HG03378 (cell line): ENCODE measurements around the gene SH3YL1.

Source experiments
- ATAC-seq: cut with Tn5 transposase; IDR thresholded peaks from one replicate; pipeline ENCODE4 v1.9.1; 2021; ENCODE audit warnings: mild to moderate bottlenecking, moderate library complexity; ENCODE audit not compliant: unreplicated experiment

Gene SH3YL1

DNA sequence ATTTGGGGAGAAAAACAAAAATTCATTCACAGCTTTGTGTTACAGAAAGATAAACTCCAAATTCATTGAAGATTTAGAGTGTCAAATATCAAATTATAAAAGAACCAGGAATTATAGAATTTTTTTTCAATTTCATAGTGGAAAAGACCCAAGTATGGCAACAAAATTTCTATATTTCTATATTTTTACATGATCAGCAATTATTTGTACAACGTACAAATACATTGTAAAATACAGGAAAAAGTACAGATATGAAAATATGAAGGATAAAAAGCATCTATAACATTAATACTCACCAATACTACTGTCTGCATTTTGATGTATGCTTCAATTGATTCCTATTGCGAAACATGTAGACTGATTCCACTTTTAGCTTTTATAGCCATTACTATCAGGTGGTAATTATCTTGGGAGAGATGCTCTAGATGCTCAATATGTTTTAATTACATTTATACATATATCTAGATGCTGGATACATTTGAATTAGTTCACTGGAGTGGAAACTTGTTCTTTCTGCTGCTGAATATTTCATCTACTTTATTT lies 4.0 kb downstream of the SH3YL1 start:
- ATAC-seq: no peak

DNA sequence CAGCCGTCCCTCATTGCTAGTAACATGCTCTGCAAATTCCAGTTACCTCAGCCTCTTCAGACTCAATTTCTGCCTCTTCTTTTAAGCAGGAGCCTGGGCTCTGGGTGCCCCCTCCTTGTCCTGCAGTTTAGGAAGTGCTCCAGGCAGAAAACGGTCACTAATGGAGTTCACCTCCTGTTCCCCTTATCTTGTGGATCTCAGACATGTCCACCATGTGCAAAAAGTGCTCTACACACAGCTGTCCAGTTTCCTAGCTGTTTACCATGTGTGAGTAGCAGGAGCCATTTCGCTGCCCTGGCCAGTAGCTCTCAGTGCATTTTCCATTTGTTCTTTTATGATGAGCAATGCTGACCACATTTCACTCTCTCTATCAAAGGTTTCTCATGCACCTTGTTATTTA lies 4.9 kb downstream of the SH3YL1 start:
- no peak for ATAC-seq

DNA sequence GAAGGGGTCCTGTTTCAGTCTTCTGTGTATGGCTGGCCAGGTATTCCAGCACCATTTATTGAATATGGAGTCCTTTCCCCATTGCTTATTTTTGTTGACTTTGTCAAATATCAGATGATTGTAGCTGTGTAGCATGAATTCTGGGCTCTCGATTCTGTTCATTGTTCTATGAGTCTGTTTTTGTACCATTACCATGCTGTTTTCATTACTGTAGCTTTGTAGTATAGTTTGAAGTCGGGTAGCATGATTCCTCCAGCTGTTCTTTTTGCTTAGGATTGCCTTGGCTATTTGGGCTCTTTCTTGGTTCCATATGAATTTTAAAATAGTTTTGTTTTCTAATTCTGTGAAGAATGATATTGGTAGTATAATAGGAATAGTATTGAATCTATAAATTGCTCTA lies 6.0 kb downstream of the SH3YL1 start:
- ATAC-seq: no peak

DNA sequence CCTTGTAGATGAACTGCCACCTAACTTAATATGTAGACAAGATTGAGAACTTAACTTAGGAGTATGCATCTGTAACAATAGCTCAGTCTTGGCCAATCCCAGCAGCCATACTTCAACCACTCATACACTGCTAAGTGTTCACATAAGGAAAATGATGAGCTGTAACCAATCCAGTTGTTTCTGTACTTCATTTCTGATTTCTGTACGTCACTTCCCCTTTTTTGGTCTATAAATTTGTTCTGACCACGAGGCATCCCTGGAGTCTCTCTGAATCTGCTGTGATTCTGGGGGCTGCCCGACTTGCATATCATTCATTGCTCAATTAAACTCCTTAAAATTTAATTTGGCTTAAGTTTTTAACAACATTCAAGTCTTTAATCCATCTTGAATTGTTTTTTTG lies 6.4 kb downstream of the SH3YL1 start:
- no peak for ATAC-seq

DNA sequence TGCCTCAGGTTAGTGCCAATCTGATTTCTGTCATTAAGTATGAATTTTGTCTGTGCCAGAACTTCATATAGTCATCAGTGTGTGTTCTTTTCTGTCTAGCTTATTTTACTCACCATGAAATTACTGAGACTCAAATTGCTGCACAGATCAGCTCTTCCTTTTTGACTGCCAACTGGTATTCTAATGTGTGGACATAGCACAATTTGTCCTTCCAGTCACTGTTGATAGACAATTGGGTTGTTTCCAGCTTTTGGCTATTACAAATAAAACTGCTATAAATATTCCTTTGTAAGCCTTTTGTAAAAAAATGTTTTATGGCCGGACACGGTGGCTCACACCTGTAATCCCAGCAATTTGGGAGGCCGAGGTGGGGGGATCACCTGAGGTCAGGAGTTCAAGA lies 7.7 kb downstream of the SH3YL1 start:
- ATAC-seq: no peak

DNA sequence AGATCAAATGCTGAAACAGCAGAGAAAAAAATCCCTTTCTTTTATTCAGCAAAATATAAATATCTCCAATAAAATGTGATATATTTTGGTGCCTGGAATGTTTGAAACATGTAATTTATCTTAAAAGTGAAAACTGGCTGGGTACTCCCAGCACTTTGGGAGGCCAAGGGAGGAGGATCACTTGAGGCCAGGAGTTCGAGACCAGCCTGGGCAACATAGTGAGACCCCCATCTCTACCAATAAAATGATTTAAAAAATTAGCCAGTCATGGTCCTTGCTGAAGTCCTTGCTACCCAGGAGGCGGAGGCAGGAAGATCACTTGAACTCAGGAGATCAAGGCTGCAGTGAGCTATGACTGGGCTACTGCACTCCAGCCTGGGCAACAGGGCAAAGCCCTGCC lies 8.6 kb downstream of the SH3YL1 start:
- ATAC-seq: no peak

DNA sequence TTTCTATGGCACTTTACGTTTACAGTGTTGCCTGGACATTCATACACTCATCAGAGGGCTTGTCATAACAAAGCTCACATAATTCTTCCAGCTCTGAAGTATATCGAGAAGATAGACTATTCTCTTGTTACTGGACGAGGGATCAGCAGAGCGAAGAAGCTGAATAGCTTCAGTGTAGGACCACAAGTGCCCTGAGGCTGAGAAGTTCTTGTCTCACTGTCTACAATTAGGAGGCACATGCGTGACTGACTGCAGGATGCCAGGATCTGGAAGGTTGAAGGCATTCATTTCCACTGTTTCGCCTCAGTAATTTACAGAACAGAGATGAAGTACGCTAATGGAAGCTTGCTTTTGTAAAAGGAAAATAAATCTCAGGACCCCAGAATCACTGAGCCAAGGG lies 9.6 kb downstream of the SH3YL1 start:
- no peak for ATAC-seq

DNA sequence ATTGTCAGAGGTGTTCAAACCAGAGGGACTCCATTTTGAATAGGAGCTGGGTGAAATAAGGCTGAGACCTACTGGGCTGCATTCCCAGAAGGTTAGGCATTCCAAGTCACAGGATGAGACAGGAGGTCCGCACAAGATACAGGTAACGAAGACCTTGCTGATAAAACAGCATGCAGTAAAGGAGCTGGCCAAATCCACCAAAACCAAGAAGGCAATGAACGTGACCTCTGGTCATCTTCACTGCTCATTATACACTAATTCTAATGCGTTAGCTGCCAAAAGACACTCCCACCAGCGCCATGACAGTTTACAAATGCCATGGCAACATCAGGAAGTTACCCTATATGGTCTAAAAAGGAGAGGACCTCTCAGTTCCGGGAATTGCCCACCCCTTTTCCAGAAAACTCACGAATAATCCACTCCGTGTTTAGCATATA lies 10.6 kb downstream of the SH3YL1 start:
- no peak for ATAC-seq

DNA sequence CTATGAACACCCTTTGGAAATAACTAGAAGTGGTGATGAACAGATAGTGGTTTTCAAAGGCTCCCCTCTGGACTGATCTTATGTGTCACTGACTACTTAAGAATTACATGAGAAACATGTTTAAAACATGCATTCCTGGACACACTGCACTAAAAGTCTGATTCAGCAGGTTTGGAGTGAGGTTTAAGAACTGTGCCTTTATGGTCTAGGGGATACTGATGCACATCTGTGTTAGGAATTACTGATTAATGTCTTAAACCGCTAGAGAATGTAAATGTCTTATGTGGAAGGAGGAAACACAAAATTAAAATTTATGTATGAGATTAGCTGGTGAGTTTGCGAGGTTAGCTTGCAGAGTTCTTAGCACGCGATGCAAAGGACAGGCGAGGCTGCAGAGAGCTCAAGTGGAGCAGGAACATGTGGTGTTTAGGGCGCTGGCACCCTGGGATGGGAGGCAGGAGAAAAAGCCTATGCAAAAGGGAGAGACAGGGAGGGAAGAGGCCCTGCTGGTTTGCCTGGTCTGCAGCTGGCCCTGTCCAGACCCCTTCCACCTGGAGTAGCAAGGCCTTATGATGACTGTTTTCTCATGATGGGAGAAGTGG lies 11.7 kb downstream of the SH3YL1 start:
- no peak for ATAC-seq

DNA sequence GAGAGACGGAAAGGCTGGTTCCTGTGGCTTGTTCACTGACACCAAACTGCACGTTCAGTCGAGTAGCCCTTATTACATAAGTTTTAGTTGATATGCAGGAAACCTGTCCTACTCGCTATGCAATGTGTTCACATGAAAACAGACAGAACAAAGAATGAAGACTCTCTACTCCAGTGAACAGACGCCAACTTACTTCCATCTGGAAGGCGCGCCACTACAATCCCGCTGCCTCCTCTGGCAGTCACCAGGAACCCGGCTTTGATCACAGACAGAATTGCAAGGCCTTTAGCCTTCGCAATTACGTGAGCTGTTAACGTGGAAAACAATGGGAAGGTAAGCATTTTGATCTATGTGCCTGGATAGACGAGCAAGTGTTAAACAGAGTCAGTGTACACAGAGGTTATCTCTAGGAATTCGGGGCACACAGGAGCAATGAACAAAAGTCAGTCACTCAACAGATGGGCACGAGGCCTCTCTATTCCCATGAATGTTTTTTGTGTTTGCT lies 14.2 kb downstream of the SH3YL1 start:
- ATAC-seq: no peak

DNA sequence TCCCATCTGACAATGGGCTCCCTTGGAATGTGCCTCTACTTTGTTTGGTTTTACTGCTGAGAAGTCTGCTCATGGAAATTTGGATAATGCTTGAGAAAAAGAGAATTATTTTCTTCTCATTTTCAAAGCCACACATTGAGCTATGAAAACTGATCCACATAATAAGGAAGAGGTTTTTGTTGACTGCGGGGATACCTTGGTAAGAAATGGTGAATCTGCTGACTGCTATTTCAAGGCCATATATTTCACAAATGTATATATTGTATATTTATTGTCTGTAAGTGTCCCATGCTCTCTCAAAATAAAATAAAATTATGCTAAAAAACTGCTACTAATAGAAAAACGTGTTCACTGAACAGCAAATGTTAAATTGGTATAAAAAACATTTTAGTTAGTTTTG lies 15.1 kb downstream of the SH3YL1 start:
- ATAC-seq: no peak

DNA sequence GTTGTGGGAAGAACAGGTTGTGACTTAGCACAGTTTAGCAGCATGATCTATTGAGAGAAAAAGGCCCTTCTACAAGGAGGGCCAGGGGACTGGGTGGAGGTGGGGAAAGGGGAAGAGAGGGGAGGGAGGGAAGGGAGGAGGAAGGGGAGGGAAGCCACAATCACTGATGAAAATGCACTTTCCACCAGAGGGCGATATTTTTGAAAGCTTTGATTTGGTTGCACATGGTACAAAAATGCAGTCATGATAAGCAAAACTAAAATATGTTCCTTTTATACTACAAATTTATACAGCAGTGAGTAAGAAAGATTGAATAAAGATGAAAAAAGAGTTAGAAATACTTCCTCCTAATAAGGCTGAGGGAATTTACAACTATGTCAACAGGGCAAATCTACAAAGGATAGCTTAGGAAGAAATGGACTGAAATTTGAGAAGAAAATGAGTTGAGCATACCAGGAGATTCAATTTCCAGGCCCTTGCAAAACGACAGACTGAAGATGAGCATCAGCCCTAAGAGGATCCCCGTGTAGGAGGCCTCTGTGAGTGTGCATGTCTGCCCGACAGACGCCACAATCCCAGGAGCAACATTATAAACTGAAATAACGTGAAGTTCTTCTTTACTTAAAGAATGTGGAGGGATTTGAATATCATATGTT lies 17.2 kb downstream of the SH3YL1 start:
- ATAC-seq: no peak

DNA sequence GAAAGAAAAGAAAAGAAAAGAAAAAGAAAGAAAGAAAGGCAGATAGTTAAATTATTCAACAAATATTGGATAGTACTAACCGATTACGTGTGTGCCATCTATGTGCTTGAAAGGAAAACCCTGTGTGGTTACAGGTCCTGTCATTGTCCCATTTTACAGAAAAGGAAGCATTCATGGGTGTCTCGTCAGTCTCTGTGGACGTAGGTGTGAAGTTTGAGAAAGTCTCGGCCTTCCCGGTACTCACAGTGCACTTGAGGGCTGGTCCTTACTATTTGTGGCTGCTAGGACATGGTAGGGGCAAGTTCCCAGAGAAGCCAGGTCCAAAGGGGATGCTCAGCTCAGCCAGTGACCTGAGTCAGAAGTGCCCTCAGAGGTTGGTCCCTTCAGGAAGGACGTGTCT lies 19.3 kb downstream of the SH3YL1 start:
- ATAC-seq: no peak

DNA sequence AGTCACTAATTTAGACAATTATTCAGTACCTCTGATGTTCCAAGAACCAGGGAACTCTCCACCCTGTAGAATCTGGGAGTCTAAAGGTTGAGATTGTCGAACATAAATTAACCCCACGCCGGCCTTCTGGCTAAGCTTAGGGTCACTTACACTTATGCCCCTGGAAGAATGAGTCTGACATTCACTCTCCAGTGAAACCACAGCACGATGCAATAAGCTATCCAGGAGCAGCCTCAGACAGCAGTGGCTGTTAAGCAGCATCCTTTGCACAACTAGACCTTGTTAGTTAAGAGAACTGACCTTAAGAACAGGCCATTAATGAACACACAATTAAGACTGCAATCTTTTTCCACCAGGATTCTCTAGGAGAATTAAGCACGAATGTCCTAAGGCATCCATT lies 25.0 kb downstream of the SH3YL1 start:
- no peak for ATAC-seq

DNA sequence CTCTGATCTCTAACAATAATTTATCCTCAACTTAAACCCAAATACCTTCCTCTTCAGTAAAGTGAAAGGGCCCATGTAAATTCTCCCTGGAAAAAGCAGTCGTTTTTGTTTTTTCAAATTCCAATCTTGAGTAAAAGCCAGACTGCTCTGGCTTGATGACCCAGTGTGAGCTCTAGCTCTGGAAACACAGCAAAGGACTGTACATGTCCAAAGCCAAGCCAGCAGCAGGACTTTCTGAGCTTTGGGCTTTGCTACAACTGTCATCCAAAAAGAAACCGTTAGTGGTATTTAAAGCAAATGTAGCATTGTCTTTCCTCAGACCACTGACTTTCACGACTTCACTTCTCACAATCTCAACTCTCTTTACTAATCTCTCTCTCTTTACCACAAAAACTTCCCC lies 25.4 kb downstream of the SH3YL1 start:
- ATAC-seq: no peak

DNA sequence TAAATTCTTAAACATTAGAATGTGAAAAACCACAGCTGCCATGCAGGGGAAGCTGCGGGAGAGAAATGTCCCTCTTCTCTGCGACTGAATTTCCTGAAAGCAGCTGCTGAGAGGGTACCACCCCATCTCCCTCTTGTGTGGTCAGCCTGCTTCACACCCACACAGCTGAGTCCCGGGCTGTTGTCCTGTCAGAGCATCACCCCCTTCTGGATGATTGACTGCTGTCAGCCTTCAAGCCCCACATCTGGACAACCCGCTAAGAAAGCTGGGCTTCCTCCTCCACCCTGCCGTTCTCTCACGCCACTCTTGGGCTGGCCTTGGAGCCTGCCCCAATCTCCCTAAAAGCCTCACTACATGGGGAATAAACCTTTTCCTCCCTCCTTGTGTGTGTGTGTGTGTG lies 26.0 kb downstream of the SH3YL1 start:
- no peak for ATAC-seq

DNA sequence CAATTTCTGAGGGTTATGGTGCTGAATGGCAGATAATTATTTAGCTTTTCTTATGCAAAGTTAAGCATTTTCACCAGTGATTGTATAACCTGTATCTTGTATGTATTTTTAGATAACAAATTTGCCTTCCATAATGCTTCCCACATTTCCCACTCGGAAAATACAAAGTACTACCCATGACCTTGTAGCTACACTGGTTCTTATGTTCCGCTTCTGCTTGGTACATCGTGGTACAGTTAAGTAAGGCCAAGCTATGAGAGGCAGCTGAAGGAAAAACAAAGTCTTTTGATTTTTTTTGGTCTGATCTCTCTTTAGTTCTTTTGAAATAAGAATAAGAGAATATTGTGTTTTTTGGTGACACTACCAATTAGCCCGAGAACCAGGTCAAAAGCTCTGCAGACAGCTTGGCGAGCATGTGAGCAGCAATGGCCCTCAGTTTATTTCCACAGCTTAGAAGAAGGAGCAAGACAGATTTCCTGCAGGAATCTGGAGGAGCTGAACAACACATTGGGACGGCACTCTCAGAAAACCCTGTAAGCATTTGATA lies 26.8 kb downstream of the SH3YL1 start:
- ATAC-seq: no peak

DNA sequence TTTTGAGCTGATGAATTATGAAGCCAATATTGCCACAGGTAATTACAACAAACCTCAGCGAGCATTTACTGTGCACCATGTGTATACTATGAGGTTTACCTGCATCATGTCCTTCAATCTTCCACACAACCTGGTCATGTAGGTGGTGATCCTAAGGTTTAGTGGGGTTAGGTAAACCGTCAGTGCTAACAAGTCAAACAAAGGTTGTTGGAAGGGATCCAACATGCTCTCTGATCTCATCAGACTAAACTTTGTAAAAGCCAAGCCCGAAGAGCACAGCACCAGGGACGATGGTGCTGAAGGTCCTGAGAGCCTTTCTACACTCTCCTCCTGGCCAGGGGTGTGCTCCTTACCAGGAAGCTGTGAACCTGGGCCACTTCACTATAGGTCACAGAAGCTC lies 29.4 kb downstream of the SH3YL1 start:
- no peak for ATAC-seq

DNA sequence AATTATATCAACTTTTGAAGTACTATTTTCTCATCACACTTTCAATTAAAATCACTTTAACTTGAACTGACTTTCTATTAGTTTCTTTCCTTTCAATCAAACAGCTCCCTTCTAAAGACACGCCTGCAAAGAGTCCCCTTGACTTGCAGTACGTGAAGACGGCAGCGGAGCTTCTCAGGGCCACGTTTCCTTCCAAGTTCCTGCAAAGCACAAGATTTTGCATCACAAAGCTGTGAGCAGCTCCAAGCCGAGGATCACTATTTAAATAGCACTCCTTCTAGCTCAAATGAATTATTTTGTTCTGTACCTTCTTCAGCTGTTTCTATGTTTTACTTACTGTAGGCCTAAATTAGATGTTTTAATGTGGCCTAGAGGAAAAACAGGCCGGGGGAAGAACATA lies 30.8 kb downstream of the SH3YL1 start:
- no peak for ATAC-seq

DNA sequence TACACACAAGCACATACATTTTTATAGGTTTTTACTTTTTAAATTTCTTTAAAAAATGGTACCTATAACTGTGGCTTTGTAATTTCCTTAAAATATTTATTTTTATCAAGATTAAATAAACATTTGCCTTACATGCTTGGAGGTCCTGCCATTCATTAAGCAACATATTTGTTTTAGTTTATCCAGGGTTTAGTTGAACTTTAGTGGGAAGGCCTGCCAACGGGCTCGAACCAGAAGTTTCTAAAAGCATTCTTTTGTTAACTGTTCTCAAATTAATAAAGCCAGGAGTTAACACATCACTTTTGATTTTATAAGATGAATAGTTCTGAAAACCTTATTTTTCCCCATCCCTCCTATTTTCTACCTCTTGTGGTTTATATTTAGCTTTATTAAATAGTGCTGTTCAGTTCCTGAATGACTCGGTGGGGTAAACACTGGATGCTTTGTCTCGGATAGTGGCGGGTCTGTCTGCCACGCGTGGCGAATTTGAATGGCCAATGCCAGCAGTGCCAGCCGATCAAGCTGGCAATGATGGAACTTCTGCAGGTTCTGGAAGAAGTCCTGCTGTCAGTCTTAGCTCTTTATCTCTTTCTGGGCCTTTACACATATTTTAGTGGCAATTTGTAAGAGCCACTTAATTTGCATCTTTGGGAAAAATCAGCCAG lies 32.2 kb downstream of the SH3YL1 start:
- ATAC-seq: no peak

DNA sequence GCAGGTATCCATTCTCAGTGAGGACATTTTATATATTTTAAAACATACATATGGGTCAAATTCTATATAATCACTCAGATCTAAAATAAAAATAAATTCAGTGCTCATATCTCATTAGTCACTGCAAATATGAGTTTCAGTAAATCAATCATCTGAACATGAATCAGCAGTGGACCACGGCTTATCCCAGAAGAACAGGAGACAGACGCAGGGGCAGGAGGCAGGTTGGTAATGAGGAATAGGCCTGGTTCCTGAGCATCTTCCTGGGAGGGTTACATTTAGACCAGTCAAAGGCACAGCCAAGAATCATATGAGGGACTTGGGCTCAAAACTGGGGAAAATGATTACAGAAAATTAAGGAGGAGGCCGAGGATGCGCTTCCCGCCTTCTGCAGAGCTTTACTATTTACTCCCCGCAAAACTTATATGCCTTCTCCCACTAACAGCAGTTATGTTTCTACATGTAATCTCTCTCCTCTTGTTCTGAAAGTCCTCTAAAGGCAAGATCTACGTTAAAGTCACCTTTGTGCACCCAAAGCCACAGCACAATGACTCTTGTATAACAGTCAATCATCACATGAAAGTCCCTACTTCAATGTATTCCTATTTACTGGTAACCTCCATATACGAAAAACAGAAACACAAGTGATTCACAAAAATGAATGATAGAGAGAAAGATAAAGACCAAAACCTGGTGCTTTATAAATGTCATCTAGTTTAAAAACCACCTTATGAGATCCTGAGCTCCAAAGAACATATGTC lies 35.1 kb downstream of the SH3YL1 start:
- no peak for ATAC-seq
